GM21529 (cell line): Measurements from ENCODE around the gene SNTG2.

Experiments used
- ATAC-seq: cut with Tn5 transposase; IDR thresholded peaks from one replicate; pipeline ENCODE4 v1.9.1; 2021; ENCODE audit not compliant: unreplicated experiment

SNTG2 gene

GRCh38 chr2:1230155-1230893 lies 279.7 kb downstream of the SNTG2 start:
- ATAC-seq = no peak

GRCh38 chr2:1231466-1232063 lies 280.9 kb downstream of the SNTG2 start:
- no peak for ATAC-seq

- ATAC-seq = no peak
Observed at GRCh38 chr2:1233281-1233680, 282.6 kb downstream of the SNTG2 start.

- ATAC-seq = no peak
Observed at GRCh38 chr2:1234731-1235308, 284.2 kb downstream of the SNTG2 start.

- no peak for ATAC-seq
Observed at GRCh38 chr2:1235806-1236205, 285.2 kb downstream of the SNTG2 start.

GRCh38 chr2:1236606-1237005 lies 286.0 kb downstream of the SNTG2 start:
- ATAC-seq = no peak

- no peak for ATAC-seq
Observed at GRCh38 chr2:1237783-1238182, 287.1 kb downstream of the SNTG2 start.

GRCh38 chr2:1238598-1239138 lies 288.0 kb downstream of the SNTG2 start:
- ATAC-seq = no peak

- no peak for ATAC-seq
Observed at GRCh38 chr2:1245193-1245592, 294.5 kb downstream of the SNTG2 start.

GRCh38 chr2:1246239-1246638 lies 295.6 kb downstream of the SNTG2 start:
- no peak for ATAC-seq

GRCh38 chr2:1246991-1247390 lies 296.3 kb downstream of the SNTG2 start:
- ATAC-seq = no peak

GRCh38 chr2:1248187-1248586 lies 297.5 kb downstream of the SNTG2 start:
- ATAC-seq = no peak

- ATAC-seq = no peak
Observed at GRCh38 chr2:1249897-1250687, 299.4 kb downstream of the SNTG2 start.

GRCh38 chr2:1251520-1251919 lies 300.9 kb downstream of the SNTG2 start:
- no peak for ATAC-seq

- no peak for ATAC-seq
Observed at GRCh38 chr2:1253629-1254028, 303.0 kb downstream of the SNTG2 start.

- no peak for ATAC-seq
Observed at GRCh38 chr2:1254662-1255343, 304.2 kb downstream of the SNTG2 start.

- ATAC-seq = no peak
Observed at GRCh38 chr2:1256632-1257324, 306.1 kb downstream of the SNTG2 start.

- ATAC-seq = no peak
Observed at GRCh38 chr2:1257334-1257733, 306.7 kb downstream of the SNTG2 start.

GRCh38 chr2:1259746-1260145 lies 309.1 kb downstream of the SNTG2 start:
- ATAC-seq = no peak

- no peak for ATAC-seq
Observed at GRCh38 chr2:1262609-1263008, 312.0 kb downstream of the SNTG2 start.
